Left ventricle myocardium inferior (tissue), 1 donor: ENCODE results near the gene ASTN2. TPM values are rescaled to one million over a fixed set of nuclear protein-coding genes. Genes with fewer than 3 reads are reported as not detected.

Source experiments
- DNase-seq: peaks from one replicate; pipeline ENCODE4 v3.0.0-alpha.2; 2020
- H3K27ac ChIP-seq: fragments of 200-600 bp; replicated peaks from 2 replicates; pipeline ENCODE4 v1.8.0; 2021
- H3K27me3 ChIP-seq: fragments of 200-600 bp; 2 replicates; pipeline ENCODE4 v1.8.0; 2021; ENCODE audit warnings: low read depth
- H3K36me3 ChIP-seq: fragments of 200-600 bp; 2 replicates; pipeline ENCODE4 v1.8.0; 2021
- H3K4me1 ChIP-seq: fragments of 200-600 bp; 2 replicates; pipeline ENCODE4 v1.8.0; 2021
- H3K4me3 ChIP-seq: fragments of 200-600 bp; 2 replicates; pipeline ENCODE4 v1.8.0; 2021; ENCODE audit warnings: mild to moderate bottlenecking, moderate library complexity
- H3K9me3 ChIP-seq: fragments of 200-600 bp; replicated peaks from 2 replicates; pipeline ENCODE4 v1.8.0; 2021
- CTCF ChIP-seq: fragments of 200-600 bp; IDR thresholded peaks from 2 replicates; pipeline ENCODE4 v1.8.0; 2021; ENCODE audit warnings: antibody characterized with exemption, mild to moderate bottlenecking, borderline replicate concordance
- intact Hi-C: fragments of 100-400 bp; cut with micrococcal nuclease; formaldehyde crosslinking; loops from one replicate; pipeline ENCODE4 v1.11.0; 2022
- total RNA-seq: library from RNA; stranded (reverse); fragmentation: NEBNext Ultra II Directional; extraction: Animal tissue kit (Norgen Biotek cat#: 25700); gene quantifications from one replicate; pipeline ENCODE4 v1.2.1, GENCODE V29; 2021
- donor health status: DM: no; HTN: yes; CAD: no; lungs with severe emphysema.

The ASTN2 gene
- total RNA-seq, 1 donor from 2014 or later: 6.1 TPM

- no peaks in the 10 kb centered on the region for H3K36me3 ChIP-seq
- no peaks in the 10 kb centered on the region for H3K27me3 ChIP-seq
- intact Hi-C loops: no loop called here
- H3K27ac ChIP-seq: no peak overlapping the region
- DNase-seq: no peak
- no peaks in the 10 kb centered on the region for H3K4me1 ChIP-seq
- no peaks in the 10 kb centered on the region for H3K9me3 ChIP-seq
- TF ChIP-seq CTCF: no peak
- H3K4me3 ChIP-seq: no peak overlapping the region
These were observed 1000.5 kb downstream of the ASTN2 start for GRCh38 chr9:116414374-116414773.

GRCh38 chr9:116411506-116411905, 1003.4 kb downstream of the ASTN2 start:
- Histone ChIP-seq H3K27me3 (no peaks in the 10 kb centered on the region), H3K4me1 (no peaks in the 10 kb centered on the region), H3K4me3 (no peak overlapping the region), H3K9me3 (no peaks in the 10 kb centered on the region), H3K27ac (no peak overlapping the region), H3K36me3 (no peaks in the 10 kb centered on the region)
- intact Hi-C loops: no loop called here
- DNase-seq: no peak
- no peak for TF ChIP-seq CTCF

DNA sequence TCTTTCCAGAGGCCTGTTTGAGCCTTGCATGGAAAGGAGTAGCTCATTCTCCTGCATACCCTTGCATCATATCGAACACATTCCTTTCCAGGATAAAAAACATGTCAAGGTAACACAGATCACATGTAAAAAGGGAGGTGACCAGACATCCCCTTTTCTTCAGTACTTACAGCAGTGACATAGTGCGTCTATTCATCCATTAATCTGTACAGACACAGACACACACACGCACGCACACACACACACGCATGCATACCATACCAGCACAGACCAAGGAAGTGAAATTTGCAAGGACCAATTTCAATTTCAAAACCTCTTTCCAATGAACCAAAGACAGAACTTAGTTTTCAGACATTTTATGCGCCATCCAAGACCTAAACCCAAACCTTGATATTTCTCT, 1005.2 kb downstream of the ASTN2 start:
- Histone ChIP-seq H3K27ac (no peak overlapping the region), H3K9me3 (no peaks in the 10 kb centered on the region), H3K4me3 (no peak overlapping the region), H3K36me3 (no peaks in the 10 kb centered on the region), H3K4me1 (no peaks in the 10 kb centered on the region), H3K27me3 (no peaks in the 10 kb centered on the region)
- no peak for TF ChIP-seq CTCF
- no peak for DNase-seq
- intact Hi-C loops: no loop called here

GRCh38 chr9:116409129-116409528, 1005.7 kb downstream of the ASTN2 start:
- Histone ChIP-seq H3K27ac (no peak overlapping the region), H3K4me3 (no peak overlapping the region), H3K36me3 (no peaks in the 10 kb centered on the region), H3K27me3 (no peaks in the 10 kb centered on the region), H3K9me3 (no peaks in the 10 kb centered on the region), H3K4me1 (no peaks in the 10 kb centered on the region)
- DNase-seq: no peak
- intact Hi-C loops: no loop called here
- TF ChIP-seq CTCF: no peak

DNA sequence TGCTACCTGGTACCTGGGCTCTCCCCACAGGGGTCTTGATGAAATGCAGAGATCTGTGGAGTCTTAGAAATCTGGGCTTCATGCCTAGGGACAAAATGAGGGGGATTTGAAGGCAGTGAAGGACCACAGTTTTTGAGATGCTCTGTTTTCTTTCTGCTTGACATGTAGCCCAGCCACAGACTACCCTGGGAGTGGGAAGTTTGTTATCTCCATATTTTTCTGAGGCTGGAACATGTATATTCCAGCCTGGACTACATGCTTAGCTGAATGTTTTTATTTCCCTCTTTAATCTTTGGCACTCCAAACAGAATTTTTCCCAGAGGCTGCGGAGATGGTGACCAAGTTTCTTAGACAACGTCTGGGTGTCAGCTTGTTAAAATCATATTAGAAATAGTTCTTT, 1008.4 kb downstream of the ASTN2 start:
- Histone ChIP-seq H3K36me3 (no peaks in the 10 kb centered on the region), H3K4me1 (no peaks in the 10 kb centered on the region), H3K27me3 (no peaks in the 10 kb centered on the region), H3K4me3 (no peak overlapping the region), H3K9me3 (no peaks in the 10 kb centered on the region), H3K27ac (no peak overlapping the region)
- intact Hi-C loops: no loop called here
- TF ChIP-seq CTCF: no peak
- no peak for DNase-seq

- Histone ChIP-seq H3K27me3 (no peaks in the 10 kb centered on the region), H3K36me3 (no peaks in the 10 kb centered on the region), H3K4me1 (no peaks in the 10 kb centered on the region), H3K27ac (no peak overlapping the region), H3K9me3 (no peaks in the 10 kb centered on the region), H3K4me3 (no peak overlapping the region)
- no peak for TF ChIP-seq CTCF
- no peak for DNase-seq
- intact Hi-C loops: no loop called here
These were observed 1009.5 kb downstream of the ASTN2 start for GRCh38 chr9:116405321-116405720.
